Glutamatergic neuron (in vitro differentiated cells): ENCODE data around the gene NES. TPM values are rescaled to one million over a fixed set of nuclear protein-coding genes. Genes with fewer than 3 reads are reported as not detected.

ENCODE experiments used
- DNase-seq: peaks from one replicate; pipeline ENCODE4 v3.0.0; 2022
- H3K27ac Mint-ChIP-seq: one replicate; pipeline ENCODE4 v1.8.0; 2020; ENCODE audit warnings: mild to moderate bottlenecking, mixed read lengths, inconsistent platforms; ENCODE audit not compliant: unreplicated experiment
- H3K27me3 Mint-ChIP-seq: one replicate; pipeline ENCODE4 v1.8.0; 2020; ENCODE audit warnings: mild to moderate bottlenecking, moderate library complexity, mixed read lengths, inconsistent platforms; ENCODE audit not compliant: unreplicated experiment
- H3K36me3 Mint-ChIP-seq: one replicate; pipeline ENCODE4 v1.8.0; 2020; ENCODE audit warnings: mild to moderate bottlenecking, mixed read lengths, inconsistent platforms; ENCODE audit not compliant: unreplicated experiment
- H3K4me1 Mint-ChIP-seq: one replicate; pipeline ENCODE4 v1.8.0; 2020; ENCODE audit warnings: mild to moderate bottlenecking, low read depth, mixed read lengths, inconsistent platforms; ENCODE audit not compliant: unreplicated experiment
- H3K4me3 Mint-ChIP-seq: one replicate; pipeline ENCODE4 v1.8.0; 2020; ENCODE audit warnings: mild to moderate bottlenecking, mixed read lengths, inconsistent platforms; ENCODE audit not compliant: unreplicated experiment
- H3K9me3 Mint-ChIP-seq: one replicate; pipeline ENCODE4 v1.8.0; 2020; ENCODE audit warnings: mild to moderate bottlenecking, moderate library complexity, mixed read lengths, inconsistent platforms; ENCODE audit not compliant: unreplicated experiment
- CTCF ChIP-seq: fragments of 200-600 bp; sonication (generic); IDR thresholded peaks from one replicate; pipeline ENCODE4 v1.5.0; 2021; ENCODE audit not compliant: partially characterized antibody, unreplicated experiment
- total RNA-seq: library from RNA; stranded (reverse); fragmentation: NEBNext Ultra II Directional; extraction: Animal tissue kit (Norgen Biotek cat#: 25700); gene quantifications from one replicate; pipeline ENCODE4 v1.2.1, GENCODE V29; 2021; ENCODE audit not compliant: unreplicated experiment

Gene NES
- total RNA-seq, 1 donor from 2014 or later, result 375 TPM

- Mint-ChIP-seq H3K36me3 (peaks cover 5% of the 10 kb centered on the region), H3K27me3 (no peaks in the 10 kb centered on the region), H3K4me3 (no peak overlapping the region), H3K9me3 (no peaks in the 10 kb centered on the region), H3K27ac (no peak overlapping the region), H3K4me1 (no peaks in the 10 kb centered on the region)
- no peak for DNase-seq
- TF ChIP-seq CTCF, result no peak
These were observed 43.9 kb upstream of the NES start for GRCh38 chr1:156721131-156721530.

GRCh38 chr1:156717351-156717750 lies 40.1 kb upstream of the NES start:
- H3K36me3 Mint-ChIP-seq, result peaks cover 5% of the 10 kb centered on the region
- TF ChIP-seq CTCF, result no peak
- H3K27me3 Mint-ChIP-seq, result peaks cover 2% of the 10 kb centered on the region
- H3K27ac Mint-ChIP-seq, result no peak overlapping the region
- H3K4me1 Mint-ChIP-seq, result no peaks in the 10 kb centered on the region
- no peak overlapping the region for H3K4me3 Mint-ChIP-seq
- no peak for DNase-seq
- H3K9me3 Mint-ChIP-seq, result no peaks in the 10 kb centered on the region

GRCh38 chr1:156714830-156715229 lies 37.6 kb upstream of the NES start:
- no peaks in the 10 kb centered on the region for H3K4me1 Mint-ChIP-seq
- H3K36me3 Mint-ChIP-seq, result peaks cover 5% of the 10 kb centered on the region
- H3K9me3 Mint-ChIP-seq, result no peaks in the 10 kb centered on the region
- H3K27ac Mint-ChIP-seq, result peak overlapping the region; percentile 1
- H3K27me3 Mint-ChIP-seq, result peaks cover 2% of the 10 kb centered on the region
- H3K4me3 Mint-ChIP-seq, result no peak overlapping the region
- DNase-seq, result no peak
- no peak for TF ChIP-seq CTCF

- H3K36me3 Mint-ChIP-seq, result peaks cover 5% of the 10 kb centered on the region
- peaks cover 5% of the 10 kb centered on the region for H3K4me1 Mint-ChIP-seq
- H3K27ac Mint-ChIP-seq, result no peak overlapping the region
- DNase-seq, result no peak
- H3K9me3 Mint-ChIP-seq, result no peaks in the 10 kb centered on the region
- no peak overlapping the region for H3K4me3 Mint-ChIP-seq
- peaks cover 2% of the 10 kb centered on the region for H3K27me3 Mint-ChIP-seq
- no peak for TF ChIP-seq CTCF
These were observed 35.4 kb upstream of the NES start for GRCh38 chr1:156712626-156713025.

- DNase-seq, result no peak
- no peaks in the 10 kb centered on the region for H3K9me3 Mint-ChIP-seq
- no peak overlapping the region for H3K4me3 Mint-ChIP-seq
- no peaks in the 10 kb centered on the region for H3K36me3 Mint-ChIP-seq
- no peak overlapping the region for H3K27ac Mint-ChIP-seq
- no peak for TF ChIP-seq CTCF
- H3K27me3 Mint-ChIP-seq, result peaks cover 7% of the 10 kb centered on the region
- peaks cover 12% of the 10 kb centered on the region for H3K4me1 Mint-ChIP-seq
These were observed 34.0 kb upstream of the NES start for GRCh38 chr1:156711011-156711817.
